Chondrocyte (in vitro differentiated cells): Measurements from ENCODE around the gene MEIOB. TPM values are rescaled to one million over a fixed set of nuclear protein-coding genes. Genes with fewer than 3 reads are reported as not detected.
"Not testable (repeated sequence)": the region's sequence is repeated elsewhere in the genome, so short reads cannot be mapped to it uniquely, and the experiment has no call there.

Experiments used
- DNase-seq: peaks from one replicate; pipeline ENCODE4 v3.0.0; 2021; ENCODE audit warnings: mixed read lengths, low spot score
- H3K27ac Mint-ChIP-seq: one replicate; pipeline ENCODE4 v1.8.0; 2021; ENCODE audit warnings: mild to moderate bottlenecking, moderate library complexity, mixed read lengths; ENCODE audit not compliant: unreplicated experiment
- H3K27me3 Mint-ChIP-seq: 2 replicates; pipeline ENCODE4 v1.8.0; 2021; ENCODE audit warnings: low read depth, mixed read lengths
- H3K36me3 Mint-ChIP-seq: 2 replicates; pipeline ENCODE4 v1.8.0; 2021; ENCODE audit warnings: low read depth, mixed read lengths
- H3K4me1 Mint-ChIP-seq: 2 replicates; pipeline ENCODE4 v1.8.0; 2021; ENCODE audit warnings: low read depth, mild to moderate bottlenecking, mixed read lengths
- H3K4me3 Mint-ChIP-seq: one replicate; pipeline ENCODE4 v1.8.0; 2021; ENCODE audit warnings: mild to moderate bottlenecking, moderate library complexity, mixed read lengths; ENCODE audit not compliant: unreplicated experiment
- H3K9me3 Mint-ChIP-seq: 2 replicates; pipeline ENCODE4 v1.8.0; 2021; ENCODE audit warnings: low read depth, mixed read lengths
- CTCF ChIP-seq: fragments of 200-600 bp; sonication (generic); IDR thresholded peaks from 2 replicates; pipeline ENCODE4 v1.5.0; 2021; ENCODE audit warnings: antibody characterized with exemption, mild to moderate bottlenecking, moderate library complexity
- total RNA-seq: library from RNA; stranded (reverse); gene quantifications from 3 replicates; pipeline ENCODE4 v1.2.1, GENCODE V29; 2021

Gene MEIOB
- total RNA-seq, 1 donor from 2014 or later, result 1.2 TPM

- H3K4me3 Mint-ChIP-seq, result no peak overlapping the region
- H3K36me3 Mint-ChIP-seq, result no peaks in the 10 kb centered on the region
- no peak overlapping the region for H3K27ac Mint-ChIP-seq
- TF ChIP-seq CTCF, result no peak
- H3K9me3 Mint-ChIP-seq, result no peaks in the 10 kb centered on the region
- H3K4me1 Mint-ChIP-seq, result peaks cover 5% of the 10 kb centered on the region
- H3K27me3 Mint-ChIP-seq, result peaks cover 13% of the 10 kb centered on the region
- DNase-seq, result no peak
These were observed 5.1 kb upstream of the MEIOB start for GRCh38 chr16:1877089-1877488.

- no peak overlapping the region for H3K4me3 Mint-ChIP-seq
- H3K9me3 Mint-ChIP-seq, result no peaks in the 10 kb centered on the region
- peaks cover 6% of the 10 kb centered on the region for H3K4me1 Mint-ChIP-seq
- no peak for DNase-seq
- H3K27ac Mint-ChIP-seq, result no peak overlapping the region
- peaks cover 13% of the 10 kb centered on the region for H3K27me3 Mint-ChIP-seq
- no peak for TF ChIP-seq CTCF
- H3K36me3 Mint-ChIP-seq, result no peaks in the 10 kb centered on the region
These were observed 4.5 kb upstream of the MEIOB start for GRCh38 chr16:1876468-1876867.

- not testable (repeated sequence) for H3K4me1 Mint-ChIP-seq, H3K4me3 Mint-ChIP-seq, DNase-seq, H3K27ac Mint-ChIP-seq, H3K9me3 Mint-ChIP-seq, H3K36me3 Mint-ChIP-seq
- H3K27me3 Mint-ChIP-seq, result peaks cover 13% of the 10 kb centered on the region
These were observed 4.1 kb upstream of the MEIOB start for GRCh38 chr16:1876066-1876465.

- TF ChIP-seq CTCF, result no peak
- Mint-ChIP-seq H3K4me1 (peaks cover 17% of the 10 kb centered on the region), H3K36me3 (no peaks in the 10 kb centered on the region), H3K27me3 (peaks cover 13% of the 10 kb centered on the region), H3K9me3 (no peaks in the 10 kb centered on the region), H3K27ac (no peak overlapping the region), H3K4me3 (no peak overlapping the region)
- DNase-seq, result no peak
These were observed 2.9 kb upstream of the MEIOB start for GRCh38 chr16:1874854-1875253.

GRCh38 chr16:1870365-1871082 lies 1.4 kb downstream of the MEIOB start:
- Mint-ChIP-seq H3K27me3 (no peaks in the 10 kb centered on the region), H3K9me3 (no peaks in the 10 kb centered on the region), H3K4me3 (no peak overlapping the region), H3K4me1 (peaks cover 17% of the 10 kb centered on the region), H3K27ac (peak overlapping the region; percentile 82), H3K36me3 (no peaks in the 10 kb centered on the region)
- no peak for DNase-seq
- TF ChIP-seq CTCF, result no peak
